Liver (tissue), 9 donors: ENCODE data around the gene BBIP1. TPM values are rescaled to one million over a fixed set of nuclear protein-coding genes. Genes with fewer than 3 reads are reported as not detected.

Experiments used
- DNase-seq: peaks from one replicate; pipeline ENCODE4 v3.0.0-alpha.2; 2017; ENCODE audit warnings: low spot score
- H3K27ac ChIP-seq, 2 donors: one replicate each; pipeline ENCODE4 v1.7.0; 2013; ENCODE audit warnings: inconsistent platforms in 2 of 2, low read length in 2 of 2, control low read depth in 1 of 2, low read depth in 1 of 2, mild to moderate bottlenecking in 1 of 2
- H3K27me3 ChIP-seq, 4 donors: one replicate each; pipeline versions ENCODE4 v1.6.1 to v1.7.0; 2013; ENCODE audit warnings: low read length in 3 of 4, inconsistent platforms in 1 of 4, mild to moderate bottlenecking in 1 of 4, moderate library complexity in 1 of 4; ENCODE audit not compliant: control insufficient read depth in 4 of 4, insufficient read depth in 4 of 4
- H3K36me3 ChIP-seq, 4 donors: one replicate each; pipeline versions ENCODE4 v1.6.1 to v1.7.0; 2013; ENCODE audit warnings: low read length in 3 of 4, mild to moderate bottlenecking in 3 of 4, low read depth in 1 of 4, moderate library complexity in 1 of 4; ENCODE audit not compliant: control insufficient read depth in 4 of 4, insufficient read depth in 3 of 4
- H3K4me1 ChIP-seq, 4 donors: one replicate each; pipeline versions ENCODE4 v1.6.1 to v1.7.0; 2013; ENCODE audit warnings: low read length in 3 of 4, mild to moderate bottlenecking in 3 of 4, moderate library complexity in 1 of 4; ENCODE audit not compliant: control insufficient read depth in 4 of 4, insufficient read depth in 4 of 4
- H3K4me3 ChIP-seq, 3 donors: one replicate each; pipeline versions ENCODE4 v1.6.1 to v1.7.0; 2013; ENCODE audit warnings: low read length in 3 of 3, control low read depth in 1 of 3, low read depth in 1 of 3, mild to moderate bottlenecking in 1 of 3
- H3K9ac ChIP-seq, 2 donors: one replicate each; pipeline ENCODE4 v1.7.0; 2013; ENCODE audit warnings: low read length in 2 of 2, mild to moderate bottlenecking in 2 of 2, moderate library complexity in 2 of 2, control low read depth in 1 of 2, low read depth in 1 of 2
- H3K9me3 ChIP-seq, 4 donors: one replicate each; pipeline versions ENCODE4 v1.6.1 to v1.7.0; 2013; ENCODE audit warnings: low read length in 3 of 4; ENCODE audit not compliant: control insufficient read depth in 4 of 4
- CTCF ChIP-seq: fragments of 150-350 bp; IDR thresholded peaks from 2 replicates; pipeline ENCODE4 v1.5.1; 2017; ENCODE audit warnings: improper control_type of control experiment, low read depth, low read length; ENCODE audit not compliant: missing input control
- EGR1 ChIP-seq, 2 donors: IDR thresholded peaks; 2 replicates each; pipeline ENCODE4 v1.6.1; 2016 to 2018; ENCODE audit warnings: antibody characterized with exemption in 2 of 2, low read depth in 2 of 2
- FOXA1 ChIP-seq: IDR thresholded peaks from 2 replicates; pipeline ENCODE4 v1.6.1; 2016; ENCODE audit warnings: antibody characterized with exemption
- FOXA2 ChIP-seq: IDR thresholded peaks from 2 replicates; pipeline ENCODE4 v1.6.1; 2016; ENCODE audit warnings: antibody characterized with exemption
- GABPA ChIP-seq, 2 donors: IDR thresholded peaks in 1 of 2; conservative IDR thresholded peaks in 1 of 2; 2 replicates each; pipeline ENCODE4 v1.6.1; 2016; ENCODE audit warnings: antibody characterized with exemption in 2 of 2, mild to moderate bottlenecking in 1 of 2, moderate library complexity in 1 of 2
- HNF4A ChIP-seq, 2 donors: conservative IDR thresholded peaks; 2 replicates each; pipeline ENCODE4 v1.6.1; 2016; ENCODE audit warnings: antibody characterized with exemption in 2 of 2, mild to moderate bottlenecking in 2 of 2
- HNF4G ChIP-seq: IDR thresholded peaks from 2 replicates; pipeline ENCODE4 v1.6.1; 2016; ENCODE audit warnings: antibody characterized with exemption
- JUND ChIP-seq, 2 donors: IDR thresholded peaks; 2 replicates each; pipeline ENCODE4 v1.6.1; 2016; ENCODE audit warnings: antibody characterized with exemption in 2 of 2
- NR2F2 ChIP-seq: IDR thresholded peaks from 2 replicates; pipeline ENCODE4 v1.6.1; 2016; ENCODE audit warnings: antibody characterized with exemption
- RAD21 ChIP-seq, 2 donors: IDR thresholded peaks; 2 replicates each; pipeline ENCODE4 v1.6.1; 2016; ENCODE audit warnings: antibody characterized with exemption in 2 of 2, mild to moderate bottlenecking in 2 of 2
- REST ChIP-seq: IDR thresholded peaks from 2 replicates; pipeline ENCODE4 v1.6.1; 2016; ENCODE audit warnings: antibody characterized with exemption, mild to moderate bottlenecking
- RXRA ChIP-seq, 2 donors: IDR thresholded peaks; 2 replicates each; pipeline ENCODE4 v1.6.1; 2017 to 2018; ENCODE audit warnings: antibody characterized with exemption in 2 of 2, mild to moderate bottlenecking in 1 of 2
- SP1 ChIP-seq: IDR thresholded peaks from 2 replicates; pipeline ENCODE4 v1.6.1; 2018; ENCODE audit warnings: antibody characterized with exemption, mild to moderate bottlenecking
- TAF1 ChIP-seq: conservative IDR thresholded peaks from 2 replicates; pipeline ENCODE4 v1.6.1; 2016; ENCODE audit warnings: antibody characterized with exemption, mild to moderate bottlenecking
- YY1 ChIP-seq: IDR thresholded peaks from 2 replicates; pipeline ENCODE4 v1.6.1; 2016; ENCODE audit warnings: antibody characterized with exemption, mild to moderate bottlenecking
- WGBS: extraction: QIAGEN DNeasy Blood & Tissue Kit; methylation state at CpG from one replicate; pipeline ENCODE4 v1.1.7; 2013; 5-methylcytosine and 5-hydroxymethylcytosine counted together
- polyA plus RNA-seq, 2 donors: library from polyadenylated mRNA; stranded (reverse) in 1 of 2; unstranded in 1 of 2; fragments of 200-250 nt in 1 of 2; fragments of >200 nt in 1 of 2; fragmentation: Nextera tagmentation in 1 of 2; extraction: Ambion mirVana in 1 of 2; gene quantifications; one replicate each; pipeline versions ENCODE4 v1.2.1 to v1.2.3, GENCODE V29; 2013 to 2015
- total RNA-seq, 2 donors: library from RNA; depleted of rRNA; stranded (reverse); fragments of >200 nt; gene quantifications; one replicate each; pipeline ENCODE4 v1.2.3, GENCODE V29; 2014
- TF ChIP-seq, protein P1 (sequence below): IDR thresholded peaks from 2 replicates; pipeline ENCODE4 v1.6.1; 2016; ENCODE audit warnings: antibody characterized with exemption
- TF ChIP-seq, protein P2 (sequence below): IDR thresholded peaks from 2 replicates; pipeline ENCODE4 v1.6.1; 2016; ENCODE audit warnings: antibody characterized with exemption
- TF ChIP-seq, protein P3 (sequence below): IDR thresholded peaks from 2 replicates; pipeline ENCODE4 v1.6.1; 2016; ENCODE audit warnings: antibody characterized with exemption
- donor health status: healthy.
- donor health status: healthy.
- donor health status: healthy.
- donor health status: healthy.
- donor health status: healthy.

Gene BBIP1
- total and polyA plus RNA-seq, 4 donors = 10.4 to 15.8 (median 11.1) TPM

GRCh38 chr10:110912374-110912773, 6.6 kb downstream of the BBIP1 start:
- H3K27me3 ChIP-seq = no peaks in the 10 kb centered on the region
- WGBS = 90% methylated on average over 3 of the region's 3 CpGs
- H3K4me3 ChIP-seq = no peak overlapping the region
- peaks cover 0 to 3% (median 0%) of the 10 kb centered on the region in 4 donors for H3K36me3 ChIP-seq
- H3K9me3 ChIP-seq = no peaks in the 10 kb centered on the region
- DNase-seq = no peak
- H3K4me1 ChIP-seq = peaks cover 0 to 10% (median 2%) of the 10 kb centered on the region in 4 donors
- no peak overlapping the region for H3K27ac ChIP-seq
- no peak for TF ChIP-seq REST
- TF ChIP-seq, protein P1, sequence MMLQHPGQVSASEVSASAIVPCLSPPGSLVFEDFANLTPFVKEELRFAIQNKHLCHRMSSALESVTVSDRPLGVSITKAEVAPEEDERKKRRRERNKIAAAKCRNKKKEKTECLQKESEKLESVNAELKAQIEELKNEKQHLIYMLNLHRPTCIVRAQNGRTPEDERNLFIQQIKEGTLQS = no peak
- TF ChIP-seq NR2F2 = no peak
- TF ChIP-seq RXRA (IDR thresholded peaks at IDR 0.05) = no peak
- TF ChIP-seq SP1 = no peak
- TF ChIP-seq GABPA (IDR thresholded peaks at IDR 0.05 in 1 of 2, conservative IDR thresholded peaks at IDR 0.05 in 1 of 2) = no peak
- TF ChIP-seq EGR1 (IDR thresholded peaks at IDR 0.05; ENCODE audit: low read depth in 2 of 2) = no peak
- TF ChIP-seq YY1 = no peak
- TF ChIP-seq, protein P2, sequence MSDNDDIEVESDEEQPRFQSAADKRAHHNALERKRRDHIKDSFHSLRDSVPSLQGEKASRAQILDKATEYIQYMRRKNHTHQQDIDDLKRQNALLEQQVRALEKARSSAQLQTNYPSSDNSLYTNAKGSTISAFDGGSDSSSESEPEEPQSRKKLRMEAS = no peak
- TF ChIP-seq RAD21 (IDR thresholded peaks at IDR 0.05) = no peak
- TF ChIP-seq JUND (IDR thresholded peaks at IDR 0.05) = no peak
- TF ChIP-seq FOXA1 = no peak
- no peak for TF ChIP-seq HNF4G
- TF ChIP-seq TAF1 = no peak
- TF ChIP-seq, protein P3, sequence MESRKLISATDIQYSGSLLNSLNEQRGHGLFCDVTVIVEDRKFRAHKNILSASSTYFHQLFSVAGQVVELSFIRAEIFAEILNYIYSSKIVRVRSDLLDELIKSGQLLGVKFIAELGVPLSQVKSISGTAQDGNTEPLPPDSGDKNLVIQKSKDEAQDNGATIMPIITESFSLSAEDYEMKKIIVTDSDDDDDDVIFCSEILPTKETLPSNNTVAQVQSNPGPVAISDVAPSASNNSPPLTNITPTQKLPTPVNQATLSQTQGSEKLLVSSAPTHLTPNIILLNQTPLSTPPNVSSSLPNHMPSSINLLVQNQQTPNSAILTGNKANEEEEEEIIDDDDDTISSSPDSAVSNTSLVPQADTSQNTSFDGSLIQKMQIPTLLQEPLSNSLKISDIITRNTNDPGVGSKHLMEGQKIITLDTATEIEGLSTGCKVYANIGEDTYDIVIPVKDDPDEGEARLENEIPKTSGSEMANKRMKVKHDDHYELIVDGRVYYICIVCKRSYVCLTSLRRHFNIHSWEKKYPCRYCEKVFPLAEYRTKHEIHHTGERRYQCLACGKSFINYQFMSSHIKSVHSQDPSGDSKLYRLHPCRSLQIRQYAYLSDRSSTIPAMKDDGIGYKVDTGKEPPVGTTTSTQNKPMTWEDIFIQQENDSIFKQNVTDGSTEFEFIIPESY = no peak
- no peak for TF ChIP-seq HNF4A (conservative IDR thresholded peaks at IDR 0.05)
- no peak for TF ChIP-seq CTCF
- TF ChIP-seq FOXA2 = no peak
- no peak overlapping the region for H3K9ac ChIP-seq
